CD4-positive, alpha-beta memory T cell (primary cell): ENCODE data around the gene NGRN. TPM values are rescaled to one million over a fixed set of nuclear protein-coding genes. Genes with fewer than 3 reads are reported as not detected.
"Not testable (repeated sequence)": the region's sequence is repeated elsewhere in the genome, so short reads cannot be mapped to it uniquely, and the experiment has no call there.

Experiments
- CTCF ChIA-PET: fragments of 350-600 bp; sonication (Branson Sonifier 250); formaldehyde crosslinking; loops from one replicate; lab custom pipeline; 2021; ENCODE audit warnings: inconsistent platforms; ENCODE audit not compliant: partially characterized antibody; lab: Charles Lee
- POLR2A ChIA-PET: fragments of 350-600 bp; sonication (Branson Sonifier 250); formaldehyde crosslinking; loops from one replicate; lab custom pipeline; 2021; ENCODE audit not compliant: partially characterized antibody; lab: Charles Lee
- DNase-seq, 5 donors: peaks; one replicate each; pipeline versions ENCODE4 v3.0.0 to v3.0.0-alpha.2; 2020 to 2022; ENCODE audit warnings: mixed read lengths in 1 of 5
- H3K27ac ChIP-seq: one replicate; pipeline ENCODE4 v1.7.0; 2013; ENCODE audit warnings: low read depth, low read length
- H3K27me3 ChIP-seq: 2 replicates; pipeline ENCODE4 v1.7.0; 2013; ENCODE audit warnings: mild to moderate bottlenecking, low read length, moderate library complexity; ENCODE audit not compliant: insufficient read depth
- H3K36me3 ChIP-seq: 2 replicates; pipeline ENCODE4 v1.7.0; 2013; ENCODE audit warnings: mild to moderate bottlenecking, low read length, moderate library complexity; ENCODE audit not compliant: insufficient read depth
- H3K4me1 ChIP-seq: 2 replicates; pipeline ENCODE4 v1.7.0; 2013; ENCODE audit warnings: mild to moderate bottlenecking, low read length, moderate library complexity; ENCODE audit not compliant: insufficient read depth
- H3K4me3 ChIP-seq, 2 donors: one replicate each; pipeline ENCODE4 v1.7.0; 2013; ENCODE audit warnings: low read length in 2 of 2, mild to moderate bottlenecking in 1 of 2
- H3K9me3 ChIP-seq, 2 donors: one replicate each; pipeline ENCODE4 v1.7.0; 2013; ENCODE audit warnings: low read length in 2 of 2, control low read depth in 1 of 2; ENCODE audit not compliant: control insufficient read depth in 1 of 2
- H3K27ac Mint-ChIP-seq, 7 donors: one replicate each; pipeline ENCODE4 v1.8.0; 2020 to 2021; ENCODE audit warnings: mixed read lengths in 7 of 7, mild to moderate bottlenecking in 6 of 7, inconsistent platforms in 3 of 7, moderate library complexity in 3 of 7
- H3K27me3 Mint-ChIP-seq, 2 donors: one replicate each; pipeline ENCODE4 v1.8.0; 2020 to 2021; ENCODE audit warnings: mixed read lengths in 2 of 2
- H3K36me3 Mint-ChIP-seq, 2 donors: one replicate each; pipeline ENCODE4 v1.8.0; 2020 to 2021; ENCODE audit warnings: mixed read lengths in 2 of 2, inconsistent platforms in 1 of 2, mild to moderate bottlenecking in 1 of 2
- H3K4me1 Mint-ChIP-seq, 4 donors: one replicate each; pipeline ENCODE4 v1.8.0; 2020 to 2021; ENCODE audit warnings: mixed read lengths in 4 of 4, mild to moderate bottlenecking in 1 of 4
- H3K4me3 Mint-ChIP-seq, 8 donors: one replicate each; pipeline ENCODE4 v1.8.0; 2020 to 2021; ENCODE audit warnings: mixed read lengths in 8 of 8, mild to moderate bottlenecking in 7 of 8, moderate library complexity in 6 of 8, inconsistent platforms in 3 of 8
- H3K9me3 Mint-ChIP-seq, 8 donors: one replicate each; pipeline ENCODE4 v1.8.0; 2020 to 2021; ENCODE audit warnings: mixed read lengths in 8 of 8, mild to moderate bottlenecking in 5 of 8, inconsistent platforms in 3 of 8, moderate library complexity in 1 of 8
- intact Hi-C: fragments of 100-400 bp; cut with micrococcal nuclease; formaldehyde crosslinking; loops from one replicate; pipeline ENCODE4 v1.15.1; 2023
- polyA plus RNA-seq, 2 donors: library from polyadenylated mRNA; unstranded; fragments of 300-500 nt; fragmentation: Illumina TruSeq; gene quantifications; one replicate each; pipeline ENCODE4 v1.2.3, GENCODE V29; 2021
- total RNA-seq, 2 experiments: library from RNA; stranded (reverse); gene quantifications; one replicate each; pipeline ENCODE4 v1.2.3, GENCODE V29; 2021

NGRN gene
- total and polyA plus RNA-seq, 4 experiments from 2014 or later = 42.6 to 59.2 (median 49.4) TPM

GRCh38 chr15:90270502-90271150 lies 5.2 kb downstream of the NGRN start:
- H3K27ac ChIP-seq = no peak overlapping the region
- H3K4me1 Mint-ChIP-seq = peaks cover 34 to 71% (median 52%) of the 10 kb centered on the region in 4 donors

GRCh38 chr15:90271459-90272166 lies 6.1 kb downstream of the NGRN start:
- Mint-ChIP-seq H3K9me3 (no peaks in the 10 kb centered on the region), H3K27ac (peak overlapping the region in 6 of 7 donors; percentile 8 to 65 (median 46)), H3K27me3 (no peaks in the 10 kb centered on the region), H3K4me1 (peaks cover 31 to 61% (median 49%) of the 10 kb centered on the region in 4 donors), H3K36me3 (peaks cover 49 to 72% of the 10 kb centered on the region in 2 donors), H3K4me3 (peak overlapping the region in 1 of 8 donors; percentile 8)
- ChIA-PET POLR2A (interaction anchor here (0.7 kb wide), 1 partner anchor 70 kb away, joined by 3 read pairs; the partner anchor contains the start of gene SEMA4B), CTCF (interaction anchor here (1.1 to 2.5 kb wide), 4 partner anchors 11 to 112 kb away, joined by 3 to 11 read pairs (median 4); no protein-coding TSS in a partner anchor)
- no peaks in the 10 kb centered on the region for H3K27me3 ChIP-seq
- DNase-seq = no peak
- H3K4me3 ChIP-seq = no peak overlapping the region
- intact Hi-C loops = no loop called here
- H3K27ac ChIP-seq = no peak overlapping the region
- no peaks in the 10 kb centered on the region for H3K9me3 ChIP-seq
- H3K4me1 ChIP-seq = peaks cover 49% of the 10 kb centered on the region
- peaks cover 42% of the 10 kb centered on the region for H3K36me3 ChIP-seq

More at GRCh38 chr15:90270502-90271150, 5.2 kb downstream of the NGRN start:
- Histone ChIP-seq H3K36me3 (peaks cover 42% of the 10 kb centered on the region), H3K4me3 (no peak overlapping the region), H3K27me3 (no peaks in the 10 kb centered on the region), H3K9me3 (no peaks in the 10 kb centered on the region), H3K4me1 (peaks cover 51% of the 10 kb centered on the region)
- no peak for DNase-seq
- Mint-ChIP-seq H3K27ac (peak overlapping the region; percentile 11 to 91 (median 76)), H3K36me3 (peaks cover 44 to 76% of the 10 kb centered on the region in 2 donors), H3K27me3 (no peaks in the 10 kb centered on the region), H3K4me3 (peak overlapping the region in 5 of 8 donors; percentile 2 to 76 (median 8)), H3K9me3 (no peaks in the 10 kb centered on the region)
- POLR2A ChIA-PET = interaction anchor here (1.4 kb wide), 1 partner anchor 69 kb away, joined by 3 read pairs; the partner anchor contains the start of gene SEMA4B
- CTCF ChIA-PET = interaction anchor here (0.6 to 2.5 kb wide), 5 partner anchors 12 to 128 kb away, joined by 3 to 11 read pairs (median 4); no protein-coding TSS in a partner anchor
- intact Hi-C loops = no loop called here

GRCh38 chr15:90278467-90278866 lies 13.0 kb downstream of the NGRN start:
- intact Hi-C loops, H3K9me3 ChIP-seq, H3K9me3 Mint-ChIP-seq, H3K4me1 Mint-ChIP-seq, H3K4me3 ChIP-seq, CTCF ChIA-PET, H3K4me3 Mint-ChIP-seq, H3K27ac ChIP-seq, H3K27me3 Mint-ChIP-seq, POLR2A ChIA-PET, H3K36me3 ChIP-seq, DNase-seq, H3K4me1 ChIP-seq, H3K27me3 ChIP-seq: not testable (repeated sequence)
- H3K36me3 Mint-ChIP-seq = peaks cover 14 to 16% of the 10 kb centered on the region in 2 donors
- H3K27ac Mint-ChIP-seq = peak overlapping the region in 1 of 7 donors; percentile 25

DNA sequence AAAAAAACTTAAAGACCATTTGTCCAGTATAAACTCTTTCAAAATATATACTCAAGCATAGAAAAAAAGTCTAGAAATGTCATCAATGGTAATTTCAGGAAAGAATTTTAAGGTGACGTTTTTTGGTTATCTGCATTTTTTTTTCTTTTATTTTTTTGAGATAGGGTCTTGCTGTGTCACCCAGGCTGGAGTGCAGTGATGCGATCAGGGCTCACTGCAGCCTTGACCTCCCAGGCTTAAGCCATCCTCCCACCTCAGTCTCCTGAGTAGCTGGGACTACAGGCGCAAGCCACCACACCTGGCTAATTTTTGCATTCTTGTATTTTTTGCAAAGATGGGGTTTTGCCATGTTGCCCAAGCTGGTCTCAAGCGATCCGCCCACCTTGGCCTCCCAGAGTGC lies 15.3 kb downstream of the NGRN start:
- H3K9me3 ChIP-seq, H3K4me3 ChIP-seq, H3K36me3 ChIP-seq, H3K27ac ChIP-seq, DNase-seq, POLR2A ChIA-PET, intact Hi-C loops, H3K36me3 Mint-ChIP-seq, H3K27me3 ChIP-seq, H3K27ac Mint-ChIP-seq, H3K4me1 Mint-ChIP-seq, H3K4me1 ChIP-seq, H3K4me3 Mint-ChIP-seq, H3K27me3 Mint-ChIP-seq, H3K9me3 Mint-ChIP-seq: not testable (repeated sequence)
- CTCF ChIA-PET = interaction anchor here (1.3 kb wide), 1 partner anchor 12 kb away, joined by 4 read pairs; no protein-coding TSS in a partner anchor

GRCh38 chr15:90281637-90282036 lies 16.2 kb downstream of the NGRN start:
- H3K36me3 ChIP-seq, H3K27me3 Mint-ChIP-seq, DNase-seq, H3K4me1 ChIP-seq, H3K4me3 Mint-ChIP-seq, H3K4me3 ChIP-seq, H3K9me3 Mint-ChIP-seq, H3K27me3 ChIP-seq, H3K9me3 ChIP-seq, intact Hi-C loops, H3K36me3 Mint-ChIP-seq, H3K27ac ChIP-seq, H3K4me1 Mint-ChIP-seq, H3K27ac Mint-ChIP-seq: not testable (repeated sequence)
- ChIA-PET POLR2A (interaction anchor here (0.7 to 1.0 kb wide), 2 partner anchors 47 to 48 kb away, joined by 3 to 4 read pairs; partner anchors contain the start of gene CIB1), CTCF (interaction anchor here (0.7 kb wide), 1 partner anchor 170 kb away, joined by 3 read pairs; no protein-coding TSS in a partner anchor)

DNA sequence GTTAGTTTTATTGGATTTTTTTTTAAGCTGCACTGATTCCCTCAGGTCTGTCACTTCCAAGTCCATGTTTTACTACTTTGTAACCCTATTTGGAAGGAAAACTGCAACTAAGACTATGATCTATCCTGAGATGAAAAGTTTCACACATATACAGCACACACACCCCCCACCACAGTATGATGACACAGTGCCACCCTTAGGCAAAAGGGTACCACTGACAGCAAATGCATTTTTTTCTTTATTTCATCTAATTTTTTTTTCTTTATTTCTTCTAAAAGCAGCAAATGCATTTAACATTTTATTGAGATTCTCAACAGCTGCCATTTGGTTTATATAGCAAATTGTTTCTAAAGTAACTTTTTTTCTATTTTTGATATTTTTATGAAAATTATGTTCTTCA lies 21.2 kb downstream of the NGRN start:
- DNase-seq = peak; percentile 44 to 60 (median 52)
- Histone ChIP-seq H3K27me3 (no peaks in the 10 kb centered on the region), H3K4me1 (no peaks in the 10 kb centered on the region), H3K4me3 (no peak overlapping the region), H3K9me3 (no peaks in the 10 kb centered on the region), H3K27ac (no peak overlapping the region), H3K36me3 (no peaks in the 10 kb centered on the region)
- Mint-ChIP-seq H3K27ac (no peak overlapping the region), H3K9me3 (no peaks in the 10 kb centered on the region), H3K36me3 (no peaks in the 10 kb centered on the region), H3K4me3 (no peak overlapping the region), H3K27me3 (no peaks in the 10 kb centered on the region), H3K4me1 (peaks cover 0 to 2% (median under 1%) of the 10 kb centered on the region in 4 donors)
- ChIA-PET CTCF (interaction anchor here (0.7 to 2.8 kb wide), 16 partner anchors 10 to 389 kb away, joined by 3 to 7 read pairs (median 4); partner anchors contain the start of genes CIB1 and GDPGP1), POLR2A (no interaction called here)
- intact Hi-C loops = loop anchor here (1.0 kb wide), 2 partner anchors 20 to 143 kb away; no protein-coding TSS in a partner anchor

DNA sequence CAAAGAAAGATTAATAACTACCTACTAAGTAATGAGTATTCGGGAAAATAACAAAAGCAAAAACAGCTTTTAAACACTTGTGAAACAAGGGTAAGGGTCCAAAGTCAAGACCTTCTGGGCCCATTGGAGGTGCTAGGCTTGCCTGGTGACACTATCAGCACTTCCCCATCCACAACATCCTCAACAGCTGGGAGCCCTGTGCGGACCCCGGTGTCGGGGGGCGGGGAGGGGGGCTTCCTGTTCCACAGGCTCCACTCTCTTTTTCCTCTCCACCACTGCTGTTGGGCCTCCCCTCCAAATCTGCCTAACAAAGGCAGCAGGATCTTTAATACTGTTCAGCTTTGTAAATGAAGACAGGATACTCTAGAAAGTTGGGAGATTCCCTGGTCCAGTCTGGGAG lies 21.6 kb downstream of the NGRN start:
- no peaks in the 10 kb centered on the region for H3K27me3 Mint-ChIP-seq
- Histone ChIP-seq H3K9me3 (no peaks in the 10 kb centered on the region), H3K4me3 (no peak overlapping the region), H3K27me3 (no peaks in the 10 kb centered on the region), H3K4me1 (no peaks in the 10 kb centered on the region), H3K27ac (no peak overlapping the region), H3K36me3 (no peaks in the 10 kb centered on the region)
- no peak overlapping the region for H3K27ac Mint-ChIP-seq
- no peaks in the 10 kb centered on the region for H3K9me3 Mint-ChIP-seq
- ChIA-PET CTCF (interaction anchor here (0.7 to 2.8 kb wide), 14 partner anchors 9 to 150 kb away, joined by 3 to 7 read pairs (median 3); partner anchors contain the start of genes CIB1 and GDPGP1), POLR2A (no interaction called here)
- H3K4me3 Mint-ChIP-seq = no peak overlapping the region
- intact Hi-C loops = no loop called here
- DNase-seq = no peak
- H3K36me3 Mint-ChIP-seq = no peaks in the 10 kb centered on the region
- H3K4me1 Mint-ChIP-seq = peaks cover 0 to 2% (median under 1%) of the 10 kb centered on the region in 4 donors
